Glomerular visceral epithelial cell (primary cell): ENCODE data around the gene CTNNA3.
"Not testable (repeated sequence)": the region's sequence is repeated elsewhere in the genome, so short reads cannot be mapped to it uniquely, and the experiment has no call there.

Experiments used
- DNase-seq: peaks from one replicate; pipeline ENCODE4 v3.0.0-alpha.2; 2016; ENCODE audit errors: extremely low spot score

Gene CTNNA3

GRCh38 chr10:67246066-67246555, 449.9 kb downstream of the CTNNA3 start:
- no peak for DNase-seq

DNA sequence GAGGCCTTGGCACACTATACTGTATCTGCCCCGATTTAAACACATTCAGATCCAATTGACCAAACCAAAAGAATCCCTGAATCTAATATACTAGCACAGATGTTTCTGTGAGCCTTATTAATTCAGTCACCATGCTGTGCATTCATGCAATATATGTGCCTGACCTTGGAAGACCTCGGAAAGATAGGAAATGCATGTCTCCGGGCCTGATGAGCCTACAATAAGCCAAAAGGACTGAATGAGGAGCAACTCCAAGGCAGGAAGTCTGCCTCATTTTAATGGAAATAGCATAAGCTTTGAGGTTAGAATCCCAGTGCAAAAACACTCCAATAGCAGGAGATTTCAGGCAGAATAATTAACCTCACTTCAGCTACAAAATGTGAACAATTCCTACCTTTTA, 453.5 kb downstream of the CTNNA3 start:
- DNase-seq = no peak

DNA sequence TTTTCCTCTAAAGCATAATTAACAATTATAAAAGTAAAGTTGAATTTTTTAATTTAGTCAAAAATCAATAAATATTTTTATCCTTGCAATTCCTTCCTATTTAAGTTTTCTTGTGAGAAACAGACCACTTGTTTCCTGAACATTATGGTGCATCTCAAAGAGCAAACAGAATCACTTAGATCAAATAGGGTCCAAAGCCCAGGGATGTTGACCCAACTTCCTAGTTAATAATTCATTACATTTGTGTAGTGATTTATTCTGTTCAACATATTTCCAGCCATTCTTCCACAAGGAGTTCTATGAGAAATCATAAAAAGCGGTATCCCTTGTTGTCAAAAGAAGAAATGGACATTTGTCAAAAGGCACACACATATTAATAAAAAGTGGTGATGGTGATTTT, 454.5 kb downstream of the CTNNA3 start:
- DNase-seq = no peak

GRCh38 chr10:67239864-67240497, 456.0 kb downstream of the CTNNA3 start:
- DNase-seq = no peak

DNA sequence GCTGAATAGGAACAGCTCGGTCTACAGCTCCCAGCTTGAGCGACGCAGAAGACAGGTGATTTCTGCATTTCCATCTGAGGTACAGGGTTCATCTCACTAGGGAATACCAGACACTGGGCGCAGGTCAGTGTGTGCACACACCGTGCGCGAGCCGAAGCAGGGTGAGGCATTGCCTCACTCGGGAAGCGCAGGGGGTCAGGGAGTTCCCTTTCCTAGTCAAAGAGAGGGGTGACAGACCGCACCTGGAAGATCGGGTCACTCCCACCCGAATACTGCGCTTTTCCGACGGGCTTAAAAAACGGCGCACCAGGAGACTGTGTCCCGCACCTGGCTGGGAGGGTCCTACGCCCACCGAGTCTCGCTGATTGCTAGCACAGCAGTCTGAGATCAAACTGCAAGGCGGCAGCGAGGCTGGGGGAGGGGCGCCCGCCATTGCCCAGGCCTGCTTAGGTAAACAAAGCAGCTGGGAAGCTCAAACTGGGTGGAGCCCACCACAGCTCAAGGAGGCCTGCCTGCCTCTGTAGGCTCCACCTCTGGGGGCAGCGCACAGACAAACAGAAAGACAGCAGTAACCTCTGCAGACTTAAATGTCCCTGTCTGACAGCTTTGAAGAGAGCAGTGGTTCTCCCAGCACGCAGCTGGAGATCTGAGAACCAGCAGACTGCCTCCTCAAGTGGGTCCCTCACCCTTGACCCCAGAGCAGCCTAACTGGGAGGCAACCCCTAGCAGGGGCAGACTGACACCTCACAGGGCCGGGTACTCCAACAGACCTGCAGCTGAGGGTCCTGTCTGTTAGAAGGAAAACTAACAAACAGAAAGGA, 465.1 kb downstream of the CTNNA3 start:
- DNase-seq = not testable (repeated sequence)

DNA sequence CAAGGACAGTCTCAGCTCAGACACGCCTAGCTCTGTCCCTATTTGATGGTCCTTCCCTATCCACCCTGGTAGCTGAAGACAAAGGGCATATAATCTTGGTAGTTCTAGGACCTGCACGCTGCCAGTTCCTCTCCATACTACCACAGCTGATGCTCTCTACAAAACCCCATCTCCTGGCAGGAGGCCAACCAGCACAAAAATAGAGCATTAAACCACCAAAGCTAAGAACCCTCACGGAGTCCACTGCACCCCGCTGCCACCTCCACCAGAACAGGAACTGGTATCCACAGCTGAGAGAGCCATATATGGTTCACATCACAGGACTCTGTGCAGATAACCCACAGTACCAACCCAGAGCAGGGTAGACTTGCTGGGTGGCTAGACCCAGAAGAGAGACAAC, 470.8 kb downstream of the CTNNA3 start:
- no peak for DNase-seq

DNA sequence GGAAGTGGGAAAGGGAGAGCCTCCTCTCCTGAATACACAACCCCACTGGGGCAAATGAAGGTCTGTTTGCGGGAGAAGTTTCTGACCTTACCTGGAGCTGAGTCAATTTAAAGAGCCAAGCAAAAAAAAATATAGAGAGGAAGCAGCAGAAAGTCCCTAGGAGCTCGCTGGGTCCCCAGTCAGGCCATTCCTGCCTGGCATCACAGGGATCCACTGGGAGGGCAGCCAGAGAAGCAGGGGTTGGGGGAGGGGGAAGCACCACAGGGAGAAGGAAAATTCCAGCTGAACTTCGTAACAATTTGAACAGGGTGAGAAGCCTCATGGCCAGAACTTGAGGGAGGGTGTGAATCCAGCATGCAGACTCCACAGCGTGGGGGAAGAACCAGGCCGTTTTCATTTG, 471.4 kb downstream of the CTNNA3 start:
- DNase-seq = no peak

DNA sequence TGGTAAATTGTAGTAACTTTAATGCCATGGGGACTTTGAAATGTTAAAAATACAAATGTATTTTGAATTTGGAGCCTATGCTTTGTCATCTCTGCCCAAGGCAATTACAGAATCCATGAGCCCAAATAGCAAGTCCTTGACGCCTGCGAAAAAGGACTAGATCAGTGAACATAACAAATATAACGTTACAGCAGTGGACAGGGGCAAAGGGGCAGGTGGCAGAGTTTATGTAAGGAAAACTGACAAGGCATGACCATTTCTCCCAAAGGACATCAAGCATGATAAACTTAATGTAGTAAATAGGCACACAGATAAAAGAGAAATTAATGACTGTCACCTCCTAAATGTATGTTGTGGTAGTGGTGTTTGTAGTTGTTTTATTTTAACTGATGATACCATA, 473.1 kb downstream of the CTNNA3 start:
- no peak for DNase-seq

GRCh38 chr10:67221939-67222494, 474.0 kb downstream of the CTNNA3 start:
- DNase-seq = no peak

GRCh38 chr10:67211680-67212079, 484.3 kb downstream of the CTNNA3 start:
- DNase-seq = no peak

GRCh38 chr10:67207923-67208322, 488.1 kb downstream of the CTNNA3 start:
- not testable (repeated sequence) for DNase-seq

DNA sequence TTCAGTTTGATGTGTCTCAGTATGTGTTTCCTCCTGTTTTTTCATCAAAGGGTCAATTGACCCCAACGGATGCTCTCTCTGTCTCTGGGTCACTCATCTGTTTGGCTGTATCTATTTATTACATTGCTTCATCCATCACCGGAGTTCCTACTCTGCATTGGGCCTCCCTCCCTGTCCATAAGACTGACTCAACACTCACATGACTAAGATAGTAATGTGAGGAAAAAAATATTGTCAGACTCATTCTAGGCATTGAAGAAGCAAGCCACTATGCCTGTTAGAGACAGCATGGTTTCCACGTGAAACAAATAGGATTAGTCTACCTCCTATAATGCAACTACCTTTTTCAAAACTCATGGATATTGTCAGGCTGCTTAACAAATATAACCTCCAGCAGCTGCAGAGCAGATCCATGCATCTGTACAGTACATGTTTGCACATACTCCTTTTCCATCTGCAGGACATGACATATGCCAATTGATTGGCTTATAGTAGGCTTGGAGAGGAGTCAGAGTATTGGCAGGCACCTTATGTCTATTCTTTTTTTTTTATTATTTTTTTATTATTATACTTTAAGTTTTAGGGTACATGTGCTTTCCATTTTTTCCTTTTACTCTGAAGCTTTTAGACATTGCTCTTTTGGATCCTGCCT, 495.0 kb downstream of the CTNNA3 start:
- no peak for DNase-seq

DNA sequence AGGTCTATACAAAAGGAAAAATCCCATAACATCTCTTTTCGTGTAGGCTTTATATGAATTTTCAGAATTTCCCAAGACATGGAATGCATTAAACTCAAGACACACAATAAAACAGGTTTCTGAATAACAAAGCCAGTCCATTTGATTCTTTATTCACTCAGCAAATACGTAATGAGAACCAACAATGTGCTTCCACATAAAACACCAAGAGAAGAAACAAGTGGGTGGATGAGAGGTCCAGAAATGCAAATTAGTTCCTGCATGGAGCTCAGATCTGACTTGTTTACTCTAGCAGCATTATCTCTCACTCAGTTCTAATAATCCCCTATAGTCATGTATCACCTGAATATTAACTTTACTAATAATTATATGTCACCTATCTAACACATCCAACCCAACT, 520.6 kb downstream of the CTNNA3 start:
- no peak for DNase-seq

DNA sequence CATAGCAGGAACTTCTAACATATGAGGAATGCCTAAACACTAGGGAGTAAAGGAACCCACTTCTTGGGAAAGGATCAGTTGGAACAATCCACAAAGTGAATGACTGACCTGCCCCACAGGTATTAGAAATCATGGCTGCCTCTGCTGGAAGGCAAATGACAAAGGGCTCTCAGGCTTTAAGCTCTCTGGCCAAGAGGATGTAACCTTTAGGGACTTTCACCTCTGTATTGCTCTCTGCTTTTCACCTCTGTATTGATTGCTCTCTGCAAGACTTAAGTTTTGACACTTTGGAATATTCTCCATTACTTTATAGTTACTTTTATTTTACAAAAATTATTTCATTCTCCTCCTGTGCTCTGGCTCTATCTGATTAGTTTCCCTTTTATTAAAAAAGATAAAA, 522.2 kb downstream of the CTNNA3 start:
- DNase-seq = no peak

DNA sequence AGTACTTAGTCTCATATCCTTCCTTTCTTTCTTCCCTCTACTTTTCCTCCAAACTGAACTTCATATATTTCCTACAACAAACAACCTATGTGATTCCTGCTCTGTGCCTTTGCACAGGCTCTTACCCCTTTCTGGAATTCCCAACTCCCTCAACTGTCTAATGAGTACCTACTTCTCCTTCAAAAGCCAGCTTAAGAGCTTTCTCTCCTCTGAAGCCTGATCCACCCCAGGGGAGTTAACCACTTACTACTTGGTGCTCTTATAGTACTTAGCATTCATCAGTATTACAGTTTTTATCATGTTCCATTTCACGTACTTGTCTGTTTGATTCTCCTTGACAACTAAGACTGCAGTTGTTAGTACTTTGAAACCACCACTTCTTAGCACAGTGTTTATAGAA, 524.0 kb downstream of the CTNNA3 start:
- DNase-seq = no peak

GRCh38 chr10:67156239-67156638, 539.8 kb downstream of the CTNNA3 start:
- no peak for DNase-seq

DNA sequence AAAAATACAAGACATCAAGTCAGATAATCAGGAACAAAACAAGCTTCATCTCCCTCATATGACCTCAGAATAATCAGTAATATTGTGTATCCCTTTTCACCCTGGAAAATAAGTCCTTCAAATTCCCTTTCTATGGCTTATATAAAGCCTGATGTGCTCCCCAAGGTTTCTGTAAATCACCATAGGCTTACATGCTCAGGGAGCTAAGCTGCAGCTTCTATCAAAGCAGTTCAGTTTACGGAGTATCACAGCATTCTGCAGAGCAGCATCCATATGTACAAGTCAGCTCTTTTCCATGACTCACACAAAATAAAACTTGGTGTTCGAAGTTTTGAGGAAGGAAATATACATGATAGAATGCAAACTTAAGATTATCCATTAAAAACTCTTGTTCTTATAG, 544.5 kb downstream of the CTNNA3 start:
- no peak for DNase-seq

- no peak for DNase-seq
Observed at GRCh38 chr10:67144530-67144929, 551.5 kb downstream of the CTNNA3 start.

DNA sequence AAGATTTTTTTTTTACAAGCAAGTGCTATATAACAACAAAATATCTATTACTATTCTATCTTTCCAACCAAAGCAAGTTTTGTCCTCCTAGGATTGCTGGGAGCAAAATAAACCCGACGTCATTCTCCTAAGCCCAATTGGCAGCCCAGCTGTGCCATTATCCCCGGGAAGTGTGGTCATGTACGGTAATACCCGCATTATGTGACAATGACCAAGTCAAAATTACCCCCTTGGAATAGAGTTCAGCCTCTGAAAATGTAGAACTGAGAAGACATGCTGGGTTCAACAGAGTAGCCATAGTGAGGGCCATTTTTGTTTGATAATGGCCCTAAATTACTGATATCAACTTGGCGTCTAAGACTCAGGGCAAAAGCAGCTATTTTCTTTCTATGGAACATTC, 554.7 kb downstream of the CTNNA3 start:
- no peak for DNase-seq

- no peak for DNase-seq
Observed at GRCh38 chr10:67140641-67141040, 555.4 kb downstream of the CTNNA3 start.

- no peak for DNase-seq
Observed at GRCh38 chr10:67127441-67127840, 568.6 kb downstream of the CTNNA3 start.

- no peak for DNase-seq
Observed at GRCh38 chr10:67119651-67120050, 576.3 kb downstream of the CTNNA3 start.
